OCI-LY7 (cell line): Measurements from ENCODE around the gene GRIK2. TPM values are rescaled to one million over a fixed set of nuclear protein-coding genes. Genes with fewer than 3 reads are reported as not detected.

Source experiments
- BruUV-seq: library from RNA; stranded (reverse); fragments of 400-500 nt; replicated peaks from 2 replicates; lab custom pipeline; 2021; lab: Mats Ljungman, UMichigan
- CTCF ChIA-PET: fragments of 300-600 bp; sonication (Branson Sonifier 250); formaldehyde crosslinking; loops from one replicate; lab custom pipeline; 2022; ENCODE audit warnings: antibody characterized with exemption; ENCODE audit not compliant: unreplicated experiment; lab: Charles Lee
- POLR2A ChIA-PET: fragments of 300-600 bp; sonication (Branson Sonifier 250); formaldehyde crosslinking; loops from one replicate; lab custom pipeline; 2022; ENCODE audit warnings: antibody characterized with exemption; lab: Charles Lee
- DNase-seq: peaks from one replicate; pipeline ENCODE4 v3.0.0-alpha.2; 2015; ENCODE audit warnings: low spot score
- H2AFZ ChIP-seq: fragments of 200-600 bp; sonication (generic), shearing (Covaris generic); 2 replicates; pipeline ENCODE4 v1.6.1; 2014; ENCODE audit warnings: mild to moderate bottlenecking, antibody characterized with exemption, low read length, moderate library complexity
- H3K27ac ChIP-seq: fragments of 200-600 bp; sonication (generic); 2 replicates; pipeline ENCODE4 v1.5.1; 2014; ENCODE audit warnings: mixed run types, low read depth, mild to moderate bottlenecking, moderate library complexity, low read length, inconsistent platforms; ENCODE audit not compliant: poor library complexity, severe bottlenecking
- H3K36me3 ChIP-seq: fragments of 200-600 bp; sonication (generic); 2 replicates; pipeline ENCODE4 v1.6.1; 2014; ENCODE audit warnings: mild to moderate bottlenecking, antibody characterized with exemption, low read length, moderate library complexity, mixed read lengths; ENCODE audit not compliant: insufficient read depth
- H3K4me1 ChIP-seq: fragments of 200-600 bp; sonication (generic); 2 replicates; pipeline ENCODE4 v1.5.1; 2014; ENCODE audit warnings: mild to moderate bottlenecking, low read length; ENCODE audit not compliant: insufficient read depth, poor library complexity, severe bottlenecking
- H3K4me2 ChIP-seq: fragments of 200-600 bp; sonication (generic); 2 replicates; pipeline ENCODE4 v1.6.1; 2014; ENCODE audit warnings: mild to moderate bottlenecking, low read length
- H3K4me3 ChIP-seq: fragments of 200-600 bp; sonication (generic); 2 replicates; pipeline ENCODE4 v1.5.1; 2014; ENCODE audit warnings: mild to moderate bottlenecking, low read depth, low read length; ENCODE audit not compliant: poor library complexity, severe bottlenecking
- H3K79me2 ChIP-seq: fragments of 200-600 bp; sonication (generic); 2 replicates; pipeline ENCODE4 v1.6.1; 2016; ENCODE audit warnings: low read depth, mild to moderate bottlenecking, low read length, moderate library complexity, mixed read lengths; ENCODE audit not compliant: insufficient read depth
- H3K9me2 ChIP-seq: fragments of 200-600 bp; sonication (generic); 2 replicates; pipeline ENCODE4 v1.6.1; 2016; ENCODE audit warnings: mild to moderate bottlenecking, low read length, mixed read lengths; ENCODE audit not compliant: insufficient read depth
- H3K9me3 ChIP-seq: fragments of 200-600 bp; sonication (generic); 2 replicates; pipeline ENCODE4 v1.6.1; 2014; ENCODE audit warnings: mild to moderate bottlenecking, mixed run types, low read length, mixed read lengths
- H4K20me1 ChIP-seq: fragments of 200-600 bp; sonication (generic); 2 replicates; pipeline ENCODE4 v1.6.1; 2014; ENCODE audit warnings: mild to moderate bottlenecking, antibody characterized with exemption, low read length, moderate library complexity, mixed read lengths; ENCODE audit not compliant: insufficient read depth
- CTCF ChIP-seq: fragments of 200-600 bp; sonication (generic); conservative IDR thresholded peaks from 2 replicates; pipeline ENCODE4 v1.5.1; 2014; ENCODE audit warnings: mild to moderate bottlenecking, antibody characterized with exemption, low read length, moderate library complexity, mixed read lengths
- EZH2phosphoT487 ChIP-seq: fragments of 200-600 bp; sonication (generic); IDR thresholded peaks from 2 replicates; pipeline ENCODE4 v1.6.1; 2018; ENCODE audit warnings: low read depth, borderline replicate concordance, mild to moderate bottlenecking, mixed run types, antibody characterized with exemption, low read length, moderate library complexity, mixed read lengths
- intact Hi-C: fragments of 100-400 bp; cut with micrococcal nuclease; formaldehyde crosslinking; loops from one replicate; pipeline ENCODE4 v1.10.0; 2022; ENCODE audit not compliant: unreplicated experiment
- total RNA-seq, 2 experiments: library from RNA; depleted of rRNA in 1 of 2; stranded (reverse); fragments of >200 nt in 1 of 2; shearing (Covaris generic) in 1 of 2; gene quantifications; 2 replicates each; pipeline ENCODE4 v1.2.3, GENCODE V29; 2014 to 2022

The GRIK2 gene
- total RNA-seq, 2 experiments from 2014 or later: not detected

GRCh38 chr6:101994521-101994920, 601.0 kb downstream of the GRIK2 start:
- ChIA-PET CTCF (no interaction called here), POLR2A (no interaction called here)
- Histone ChIP-seq H3K36me3 (no peaks in the 10 kb centered on the region), H3K4me1 (no peaks in the 10 kb centered on the region), H2AFZ (no peak overlapping the region), H3K9me2 (no peaks in the 10 kb centered on the region), H3K79me2 (no peaks in the 10 kb centered on the region), H3K9me3 (no peaks in the 10 kb centered on the region), H3K4me2 (no peak overlapping the region), H3K4me3 (no peak overlapping the region), H4K20me1 (no peaks in the 10 kb centered on the region), H3K27ac (no peak overlapping the region)
- no peak for DNase-seq
- no TSS peak for BruUV-seq
- TF ChIP-seq CTCF: no peak
- TF ChIP-seq EZH2phosphoT487: no peak
- intact Hi-C loops: no loop called here

- H3K36me3 ChIP-seq: no peaks in the 10 kb centered on the region
- no peaks in the 10 kb centered on the region for H4K20me1 ChIP-seq
- no peaks in the 10 kb centered on the region for H3K79me2 ChIP-seq
- BruUV-seq: no TSS peak
- H3K9me2 ChIP-seq: no peaks in the 10 kb centered on the region
- TF ChIP-seq CTCF (no peak), EZH2phosphoT487 (no peak)
- CTCF ChIA-PET: no interaction called here
- no peaks in the 10 kb centered on the region for H3K4me1 ChIP-seq
- H3K27ac ChIP-seq: no peak overlapping the region
- POLR2A ChIA-PET: no interaction called here
- H3K4me2 ChIP-seq: no peak overlapping the region
- DNase-seq: no peak
- H3K9me3 ChIP-seq: no peaks in the 10 kb centered on the region
- intact Hi-C loops: no loop called here
- no peak overlapping the region for H2AFZ ChIP-seq
- H3K4me3 ChIP-seq: no peak overlapping the region
These were observed 621.9 kb downstream of the GRIK2 start for GRCh38 chr6:102015431-102015830.

GRCh38 chr6:102022281-102022680, 628.8 kb downstream of the GRIK2 start:
- no TSS peak for BruUV-seq

More at GRCh38 chr6:102022281-102022680, 628.8 kb downstream of the GRIK2 start:
- Histone ChIP-seq H4K20me1 (no peaks in the 10 kb centered on the region), H3K4me1 (no peaks in the 10 kb centered on the region), H2AFZ (no peak overlapping the region), H3K4me2 (no peak overlapping the region), H3K79me2 (no peaks in the 10 kb centered on the region), H3K36me3 (no peaks in the 10 kb centered on the region), H3K27ac (no peak overlapping the region), H3K4me3 (no peak overlapping the region), H3K9me2 (no peaks in the 10 kb centered on the region), H3K9me3 (no peaks in the 10 kb centered on the region)
- no peak for DNase-seq
- intact Hi-C loops: no loop called here
- ChIA-PET POLR2A (no interaction called here), CTCF (no interaction called here)
- TF ChIP-seq EZH2phosphoT487: no peak
